Keratinocyte (primary cell): ENCODE data around the gene ANKRD10.

Experiments used
- CTCF ChIP-seq, 3 experiments: IDR thresholded peaks in 1 of 3; conservative IDR thresholded peaks in 1 of 3; optimal IDR thresholded peaks in 1 of 3; 2 replicates in 2 of 3; 3 replicates in 1 of 3; pipeline versions ENCODE3 to v1.5.1; 2011; ENCODE audit warnings: low read length in 3 of 3, mild to moderate bottlenecking in 3 of 3, moderate library complexity in 2 of 3, control low read depth in 1 of 3, inconsistent platforms in 1 of 3; ENCODE audit not compliant: insufficient read depth in 2 of 3; ENCODE audit errors: extremely low read depth in 1 of 3
- EZH2 ChIP-seq: IDR thresholded peaks from one replicate; pipeline ENCODE4 v1.6.1; 2012; ENCODE audit warnings: inconsistent platforms, mild to moderate bottlenecking, low read length, moderate library complexity

- TF ChIP-seq CTCF (optimal IDR thresholded peaks at IDR 0.05 in 1 of 3, IDR thresholded peaks at IDR 0.05 in 1 of 3, conservative IDR thresholded peaks at IDR 0.05 in 1 of 3; ENCODE audit: extremely low read depth in 1 of 3, insufficient read depth in 2 of 3, low read length in 3 of 3) (no peak), EZH2 (no peak)
Observed at GRCh38 chr13:110832531-110832930, 82.3 kb downstream of the ANKRD10 start.
